T1000 (cell line): ENCODE results near the gene CHD1L.
"Not testable (repeated sequence)": the region's sequence is repeated elsewhere in the genome, so short reads cannot be mapped to it uniquely, and the experiment has no call there.

Source experiments
- DNase-seq: peaks from one replicate; lab custom pipeline; 2025; ENCODE audit warnings: mixed read lengths; lab: John Stamatoyannopoulos, UW

The CHD1L gene

DNA sequence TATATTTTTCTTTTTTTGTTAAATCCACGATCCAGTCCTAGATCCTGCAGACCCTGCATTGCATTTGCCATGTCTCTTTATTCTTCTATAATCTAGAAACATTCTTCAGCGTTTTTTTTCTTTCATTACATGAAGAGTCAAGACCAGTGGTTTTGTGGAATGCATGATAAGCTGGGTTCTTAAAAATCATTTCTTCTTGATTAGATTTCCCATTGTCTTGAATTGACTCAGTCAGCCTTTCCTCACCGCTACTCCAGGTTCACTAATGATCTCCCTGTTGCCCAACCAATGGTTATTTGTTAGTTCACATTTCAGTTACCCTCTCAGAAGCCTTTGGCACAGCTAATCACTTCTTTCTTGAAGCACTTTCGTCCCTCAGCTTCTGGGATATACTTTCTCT, 25.2 kb downstream of the CHD1L start:
- no peak for DNase-seq

- no peak for DNase-seq
These were observed 28.2 kb downstream of the CHD1L start for GRCh38 chr1:147270721-147271120.

DNA sequence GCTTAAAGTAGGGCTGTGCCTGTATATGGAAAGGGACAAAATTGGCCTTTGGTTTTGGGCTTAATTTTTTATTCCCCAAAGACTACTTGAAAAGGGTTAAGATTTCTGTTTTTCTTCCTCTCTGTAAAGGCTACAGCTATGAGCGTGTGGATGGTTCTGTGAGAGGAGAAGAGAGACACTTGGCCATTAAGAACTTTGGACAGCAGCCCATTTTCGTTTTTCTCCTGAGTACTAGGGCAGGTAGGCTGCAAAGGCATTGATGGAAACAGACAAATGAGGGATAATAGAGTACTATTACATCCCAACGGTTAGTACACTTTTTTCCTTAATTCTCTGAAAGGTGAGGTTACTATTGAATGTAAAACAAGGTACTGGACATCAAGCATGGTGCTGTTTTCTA, 29.6 kb downstream of the CHD1L start:
- no peak for DNase-seq

DNA sequence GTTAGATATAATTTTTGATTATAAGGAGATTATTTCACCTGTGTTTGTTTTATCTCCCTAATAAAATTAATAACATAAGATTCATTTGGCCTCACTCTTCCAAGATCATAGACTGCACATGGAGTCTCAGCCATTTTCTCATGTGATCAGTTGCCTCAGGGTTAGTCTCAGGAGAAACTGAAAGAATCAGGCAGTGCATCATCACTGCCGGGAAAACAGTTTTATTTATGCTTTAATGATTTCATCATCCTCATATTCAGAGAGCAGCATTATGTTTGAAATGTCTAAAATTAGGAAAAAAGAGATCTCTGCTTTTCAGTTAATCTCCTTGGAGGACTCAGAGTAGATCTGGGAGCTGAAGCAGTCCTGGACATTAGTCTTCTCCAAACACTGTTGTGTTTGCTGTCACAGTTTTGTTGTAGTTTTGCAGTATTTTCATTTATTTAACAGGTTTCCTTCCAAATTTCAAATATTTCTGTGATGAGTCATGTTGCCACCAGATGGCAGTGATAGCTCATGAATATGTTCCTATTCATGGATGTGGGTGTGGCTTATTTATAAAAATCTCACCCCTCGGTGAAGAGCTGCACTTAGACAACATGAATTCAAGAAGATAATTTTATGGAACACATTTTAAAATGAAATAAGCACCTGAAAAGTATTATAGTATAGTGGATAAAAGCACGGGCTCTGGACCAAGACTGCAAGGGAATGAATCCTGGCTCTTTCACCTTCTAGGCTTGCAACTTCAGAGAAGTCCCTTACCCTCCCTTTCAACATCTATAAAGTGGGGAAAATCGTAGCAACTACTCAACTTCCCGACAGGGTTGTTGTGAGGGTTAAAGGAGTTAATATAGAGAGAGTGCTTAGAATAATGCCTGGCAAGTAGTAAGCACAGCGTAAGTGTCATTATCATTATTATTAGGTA, 31.2 kb downstream of the CHD1L start:
- DNase-seq, result no peak

GRCh38 chr1:147281950-147282349, 39.5 kb downstream of the CHD1L start:
- DNase-seq, result no peak

DNA sequence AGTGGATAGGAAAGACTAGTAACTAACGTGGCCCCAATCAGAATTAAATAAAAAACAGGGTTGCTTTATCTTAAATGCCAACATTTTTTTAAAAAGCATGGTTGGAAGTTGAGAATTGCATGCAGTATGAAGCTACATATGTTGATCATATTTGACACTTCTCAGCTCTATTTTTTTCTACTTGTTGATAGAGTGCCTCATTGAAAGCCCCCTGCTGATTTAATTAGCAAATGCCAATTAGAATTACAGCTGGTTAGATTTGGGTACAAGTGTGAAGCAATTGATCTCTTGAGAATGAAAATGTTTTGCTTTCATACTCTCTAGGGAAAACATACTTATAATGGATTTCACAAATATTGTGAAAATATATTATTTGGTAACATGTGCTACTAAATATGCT, 40.5 kb downstream of the CHD1L start:
- DNase-seq, result no peak

- DNase-seq, result no peak
These were observed 44.8 kb downstream of the CHD1L start for GRCh38 chr1:147287133-147287865.

- no peak for DNase-seq
These were observed 49.5 kb downstream of the CHD1L start for GRCh38 chr1:147292012-147292411.

- peak; percentile 67 for DNase-seq
These were observed 50.3 kb downstream of the CHD1L start for GRCh38 chr1:147292631-147293251.

DNA sequence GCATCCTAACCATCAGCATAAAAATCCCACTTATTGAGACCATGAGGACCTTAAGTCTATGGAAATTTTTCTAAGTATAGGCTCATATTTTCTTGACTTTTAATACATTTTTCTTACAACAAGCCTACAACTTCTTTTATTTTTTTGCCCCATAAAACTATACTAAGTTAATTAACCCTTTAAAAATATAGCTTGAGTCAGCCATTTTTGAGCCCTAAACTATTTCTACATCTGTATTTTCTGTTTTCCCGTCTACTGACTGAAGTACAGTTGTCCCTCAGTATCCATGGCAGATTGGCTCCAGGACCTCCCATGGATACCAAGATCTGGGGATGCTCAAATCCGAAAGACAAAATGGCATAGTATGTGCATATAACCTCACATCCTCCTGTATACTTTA, 55.0 kb downstream of the CHD1L start:
- DNase-seq, result no peak

DNA sequence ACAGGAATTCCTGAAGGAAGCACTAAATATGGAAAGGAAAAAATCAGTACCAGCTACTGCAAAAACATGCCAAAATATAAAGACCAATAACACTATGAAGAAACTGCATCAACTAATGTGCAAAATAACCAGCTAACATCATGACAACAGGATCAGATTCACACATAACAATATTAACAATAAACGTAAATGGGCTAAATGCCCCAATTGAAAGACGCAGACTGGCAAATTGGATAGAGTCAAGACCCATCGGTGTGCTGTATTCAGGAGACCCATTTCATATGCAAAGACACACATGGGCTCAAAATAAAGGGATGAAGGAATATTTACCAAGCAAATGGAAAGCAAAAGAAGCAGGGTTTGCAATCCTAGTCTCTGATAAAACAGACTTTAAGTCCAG, 63.3 kb downstream of the CHD1L start:
- DNase-seq, result not testable (repeated sequence)

GRCh38 chr1:147316968-147317367, 74.5 kb downstream of the CHD1L start:
- DNase-seq, result no peak

GRCh38 chr1:147326933-147327687, 84.6 kb downstream of the CHD1L start:
- DNase-seq, result not testable (repeated sequence)

- no peak for DNase-seq
These were observed 91.8 kb downstream of the CHD1L start for GRCh38 chr1:147334292-147334691.

DNA sequence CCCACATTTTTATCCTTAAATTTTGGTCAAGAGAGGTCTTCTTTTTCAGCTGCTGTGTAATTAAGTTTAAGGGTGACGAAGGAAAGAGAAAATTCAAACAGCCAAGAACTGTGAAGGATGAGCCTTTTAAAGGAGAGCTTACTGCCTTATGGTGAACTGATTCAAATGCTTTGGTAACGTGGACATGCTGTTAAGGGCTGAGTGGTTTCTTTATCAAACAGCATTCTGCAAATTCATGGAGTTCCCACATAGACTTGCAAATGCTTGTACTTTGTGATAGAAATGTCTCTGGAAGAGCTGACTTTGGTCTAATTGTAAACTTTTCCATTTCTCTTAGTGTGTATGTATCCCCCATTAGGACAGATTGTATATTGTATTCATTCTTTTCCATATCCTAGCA, 93.8 kb downstream of the CHD1L start:
- DNase-seq, result no peak

- no peak for DNase-seq
These were observed 94.7 kb downstream of the CHD1L start for GRCh38 chr1:147337040-147337630.

GRCh38 chr1:147338571-147338970, 96.1 kb downstream of the CHD1L start:
- DNase-seq, result no peak

DNA sequence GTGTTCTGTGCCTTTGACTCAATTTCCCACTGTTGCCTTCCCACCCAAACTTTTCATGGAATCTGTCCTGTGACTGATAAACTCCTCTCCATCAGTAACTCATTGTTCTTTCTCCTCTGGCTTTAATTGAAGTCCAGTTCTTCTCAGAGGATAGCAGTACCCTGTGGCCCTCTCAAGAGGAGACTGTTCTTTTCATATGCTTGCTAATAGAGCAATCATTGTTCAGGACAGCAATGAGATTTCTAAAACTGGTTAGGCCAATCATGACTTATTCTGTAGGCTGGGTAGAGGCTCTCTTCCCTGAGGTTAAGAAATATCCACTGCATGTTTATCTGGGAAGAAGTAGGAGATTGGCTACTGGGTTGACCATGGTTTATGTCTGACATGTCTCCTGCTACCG, 98.8 kb downstream of the CHD1L start:
- DNase-seq, result no peak
